ENCODE data around the gene SPIRE1. TPM values are rescaled to one million over a fixed set of nuclear protein-coding genes. Genes with fewer than 3 reads are reported as not detected.
A peak's percentile ranks its signal among the peaks of the same experiment; 100 is the strongest.

Gene SPIRE1
- total and polyA plus RNA-seq, 2 of the 4 experiments (the other 2 are of a cell fraction) = 11.6 to 31.4 TPM

- H3K4ac ChIP-seq (ENCODE audit: low read depth, low read length) = peak overlapping the region; percentile 89
- H3K36me3 ChIP-seq (ENCODE audit: control insufficient read depth, insufficient read depth, low read length) = no peaks in the 10 kb centered on the region
- peak overlapping the region; percentile 86 for H3K14ac ChIP-seq (replicated peaks; ENCODE audit: low read depth, low read length)
- POLR2A ChIA-PET (ENCODE audit: unreplicated experiment) = no interaction called here
- H2BK5ac ChIP-seq (ENCODE audit: low read depth, low read length, poor library complexity, severe bottlenecking) = peak overlapping the region; percentile 90
- WGBS, 2 experiments (ENCODE audit: extremely low coverage in 2 of 2, insufficient read length in 1 of 2) = 90% methylated on average over 4 of the region's 10 CpGs; no CpG with 5 or more reads in 1 of the 2 experiments
- peaks cover 25 to 60% of the 10 kb centered on the region in 2 experiments for H3K79me1 ChIP-seq (ENCODE audit: low read depth in 1 of 2, low read length in 2 of 2)
- H2AK9ac ChIP-seq (replicated peaks; ENCODE audit: low read depth, low read length, poor library complexity) = no peak overlapping the region
- intact Hi-C loops (cut with micrococcal nuclease) = no loop called here
- BruUV-seq (replicated peaks) = no TSS peak
- H4K5ac ChIP-seq (ENCODE audit: low read depth, low read length) = no peak overlapping the region; the same call in none of the 2 replicates
- peak overlapping the region; percentile 93; the same call in 1 of the 2 replicates for H2BK20ac ChIP-seq (ENCODE audit: low read depth, low read length)
- peaks cover 18% of the 10 kb centered on the region for H3K4me1 ChIP-seq (ENCODE audit: control insufficient read depth, insufficient read depth, low read length)
- H3K9me3 ChIP-seq (ENCODE audit: control insufficient read depth, insufficient read depth, low read length) = no peaks in the 10 kb centered on the region
- peak overlapping the region; percentile 74; the same call in 1 of the 2 replicates for H3K23ac ChIP-seq (ENCODE audit: low read depth, low read length)
- no peaks in the 10 kb centered on the region; the same call in 1 of the 2 replicates for H4K20me1 ChIP-seq (ENCODE audit: insufficient read depth, low read length)
- peak overlapping the region; percentile 98 for H3K27ac ChIP-seq (ENCODE audit: insufficient read depth, low read length)
- H3K56ac ChIP-seq (ENCODE audit: extremely low read depth, insufficient read depth, low read length) = peak overlapping the region; percentile 58; the same call in 1 of the 2 replicates
- ATAC-seq (ENCODE audit: low read depth) (peak; percentile 61), DNase-seq (peak; percentile 85)
- CTCF ChIA-PET = interaction anchor here (0.6 to 0.9 kb wide), 4 partner anchors 9 to 1131 kb away, joined by 3 to 4 read pairs (median 4); no protein-coding TSS in a partner anchor
- H3K27me3 ChIP-seq (ENCODE audit: control insufficient read depth, insufficient read depth, low read length) = no peaks in the 10 kb centered on the region
- peak overlapping the region in 1 of 2 experiments; percentile 85; a peak in 2 of 4 replicates for H4K8ac ChIP-seq (ENCODE audit: low read depth in 2 of 2, low read length in 2 of 2)
- H2BK15ac ChIP-seq (ENCODE audit: low read depth, low read length) = 0 out of 3 replicates have a peak overlapping the region, but pooled peaks have one; percentile 68
- peaks cover 11% of the 10 kb centered on the region for H3K9me1 ChIP-seq (ENCODE audit: insufficient read depth, low read length)
- H3K18ac ChIP-seq (ENCODE audit: low read depth, low read length) = peak overlapping the region; percentile 98
- peak overlapping the region; percentile 80 for H4K91ac ChIP-seq (ENCODE audit: insufficient read depth, low read depth, low read length)
- in situ Hi-C loops (cut with MboI; ENCODE audit: low sequenced_read_pairs) = no loop called here
- no peak overlapping the region for H2AFZ ChIP-seq (replicated peaks; ENCODE audit: low read length, poor library complexity)
- peak overlapping the region; percentile 78; the same call in 1 of the 2 replicates for H3K4me2 ChIP-seq (ENCODE audit: low read depth, low read length)
- dilution Hi-C loops (cut with HindIII; ENCODE audit: low sequenced_read_pairs, unreplicated experiment) = no loop called here
- no peak overlapping the region for H3K4me3 ChIP-seq (ENCODE audit: insufficient read depth, low read depth, low read length)
- peak overlapping the region; percentile 15; the same call in 1 of the 2 replicates for H3K9ac ChIP-seq (ENCODE audit: low read depth, low read length)
- H2BK120ac ChIP-seq (ENCODE audit: low read depth, low read length) = peak overlapping the region; percentile 92
- H2AK5ac ChIP-seq (ENCODE audit: low read depth, low read length) = peak overlapping the region; percentile 14; the same call in 1 of the 2 replicates
- no peak for TF ChIP-seq NFE2L2 (IDR thresholded peaks at IDR 0.05; ENCODE audit: low read depth, low read length)
- TF ChIP-seq CHD1 (IDR thresholded peaks at IDR 0.05; ENCODE audit: low read depth, low read length) = no peak
- no peak for TF ChIP-seq RAD21 (IDR thresholded peaks at IDR 0.05; ENCODE audit: low read length)
- TF ChIP-seq CTCF (conservative IDR thresholded peaks at IDR 0.05; ENCODE audit: low read depth, low read length) = no peak
- no peak for TF ChIP-seq BHLHE40 (IDR thresholded peaks at IDR 0.05; ENCODE audit: low read depth, low read length)
- TF ChIP-seq RFX5 (IDR thresholded peaks at IDR 0.05; ENCODE audit: low read depth, low read length) = no peak
- TF ChIP-seq MAZ (IDR thresholded peaks at IDR 0.05; ENCODE audit: borderline replicate concordance, low read depth, low read length) = no peak
- no peak for TF ChIP-seq MXI1 (IDR thresholded peaks at IDR 0.05; ENCODE audit: borderline replicate concordance, low read depth, low read length)
- no peak for TF ChIP-seq USF2 (IDR thresholded peaks at IDR 0.05; ENCODE audit: low read depth, low read length)
- TF ChIP-seq CEBPB (IDR thresholded peaks at IDR 0.05; ENCODE audit: low read depth, low read length) = peak; percentile 93
- TF ChIP-seq FOS (IDR thresholded peaks at IDR 0.05; ENCODE audit: low read depth, low read length) = peak; percentile 41; the same call in 1 of the 2 replicates
- no peak for TF ChIP-seq ELK1 (IDR thresholded peaks at IDR 0.05; ENCODE audit: borderline replicate concordance, low read depth, low read length)
- TF ChIP-seq SMC3 (IDR thresholded peaks at IDR 0.05; ENCODE audit: low read depth, low read length) = no peak
These were observed 51.2 kb downstream of the SPIRE1 start for GRCh38 chr18:12606592-12607315.

Measured in IMR-90 (cell line).